Caco-2 (cell line): ENCODE measurements around the gene CSNK1A1. TPM values are rescaled to one million over a fixed set of nuclear protein-coding genes. Genes with fewer than 3 reads are reported as not detected.

ENCODE experiments used
- BruUV-seq: library from RNA; stranded (reverse); fragments of 400-500 nt; replicated peaks from 2 replicates; lab custom pipeline; 2021; lab: Mats Ljungman, UMichigan
- CTCF ChIA-PET: fragments of 300-600 bp; sonication (Branson Sonifier 250); formaldehyde crosslinking; loops from one replicate; lab custom pipeline; 2022; ENCODE audit warnings: antibody characterized with exemption; lab: Charles Lee
- POLR2A ChIA-PET: fragments of 300-600 bp; sonication (Branson Sonifier 250); formaldehyde crosslinking; loops from one replicate; lab custom pipeline; 2022; ENCODE audit warnings: antibody characterized with exemption; lab: Charles Lee
- DNase-seq, 2 experiments: peaks; one replicate each; pipeline versions ENCODE4 v3.0.0 to v3.0.0-alpha.2; 2020 to 2022
- H3K27me3 ChIP-seq: replicated peaks from 2 replicates; pipeline ENCODE4 v1.6.0; 2011; ENCODE audit warnings: low read length; ENCODE audit not compliant: control insufficient read depth, insufficient read depth
- H3K36me3 ChIP-seq: 2 replicates; pipeline ENCODE4 v1.5.1; 2011; ENCODE audit warnings: low read length; ENCODE audit not compliant: control insufficient read depth, insufficient read depth
- H3K4me1 ChIP-seq: fragments of 250-450 bp; sonication (Bioruptor Pico); 2 replicates; pipeline ENCODE4 v1.5.1; 2020; ENCODE audit warnings: mild to moderate bottlenecking
- H3K4me3 ChIP-seq: 2 replicates; pipeline ENCODE4 v1.5.1; 2011; ENCODE audit warnings: low read depth, mild to moderate bottlenecking, control low read depth, low read length
- H3K9me3 ChIP-seq: fragments of 250-450 bp; sonication (Bioruptor Pico); 2 replicates; pipeline ENCODE4 v1.5.1; 2020; ENCODE audit warnings: mild to moderate bottlenecking, moderate library complexity
- H3K27ac Mint-ChIP-seq: one replicate; pipeline ENCODE4 v1.8.0; 2022; ENCODE audit warnings: mixed read lengths; ENCODE audit not compliant: unreplicated experiment
- H3K27me3 Mint-ChIP-seq: one replicate; pipeline ENCODE4 v1.8.0; 2022; ENCODE audit warnings: mixed read lengths; ENCODE audit not compliant: insufficient read depth, unreplicated experiment
- H3K36me3 Mint-ChIP-seq: one replicate; pipeline ENCODE4 v1.8.0; 2022; ENCODE audit warnings: mild to moderate bottlenecking, mixed read lengths; ENCODE audit not compliant: insufficient read depth, unreplicated experiment
- H3K4me1 Mint-ChIP-seq: one replicate; pipeline ENCODE4 v1.8.0; 2022; ENCODE audit warnings: low read depth, mixed read lengths; ENCODE audit not compliant: unreplicated experiment
- H3K4me3 Mint-ChIP-seq: one replicate; pipeline ENCODE4 v1.8.0; 2022; ENCODE audit warnings: mild to moderate bottlenecking, moderate library complexity, mixed read lengths; ENCODE audit not compliant: unreplicated experiment
- H3K9me3 Mint-ChIP-seq: one replicate; pipeline ENCODE4 v1.8.0; 2022; ENCODE audit warnings: mixed read lengths; ENCODE audit not compliant: unreplicated experiment
- CTCF ChIP-seq, 2 experiments: fragments of 200-600 bp in 1 of 2; IDR thresholded peaks; 1 replicate in 1 of 2; 2 replicates in 1 of 2; pipeline versions ENCODE4 v1.5.1 to v1.8.0; 2011 to 2022; ENCODE audit warnings: antibody characterized with exemption in 1 of 2, control low read depth in 1 of 2, inconsistent platforms in 1 of 2, low read depth in 1 of 2, low read length in 1 of 2, mild to moderate bottlenecking in 1 of 2, moderate library complexity in 1 of 2; ENCODE audit not compliant: insufficient read depth in 1 of 2, severe bottlenecking in 1 of 2, unreplicated experiment in 1 of 2
- intact Hi-C: fragments of 100-400 bp; cut with micrococcal nuclease; formaldehyde crosslinking; loops from one replicate; pipeline ENCODE4 v1.10.0; 2022; ENCODE audit not compliant: unreplicated experiment
- total RNA-seq: library from RNA; stranded (reverse); gene quantifications from 2 replicates; pipeline ENCODE4 v1.2.3, GENCODE V29; 2022

Gene CSNK1A1
- total RNA-seq, 1 experiment from 2014 or later, result 264 TPM

- no peaks in the 10 kb centered on the region for H3K27me3 Mint-ChIP-seq
- H3K9me3 ChIP-seq, result no peaks in the 10 kb centered on the region
- H3K4me1 ChIP-seq, result no peaks in the 10 kb centered on the region
- ChIA-PET CTCF (no interaction called here), POLR2A (no interaction called here)
- H3K36me3 ChIP-seq, result no peaks in the 10 kb centered on the region
- peaks cover 7% of the 10 kb centered on the region for H3K4me1 Mint-ChIP-seq
- DNase-seq, result no peak
- H3K27me3 ChIP-seq, result no peaks in the 10 kb centered on the region
- TF ChIP-seq CTCF (IDR thresholded peaks at IDR 0.05; ENCODE audit: insufficient read depth in 1 of 2, low read depth in 1 of 2, low read length in 1 of 2, severe bottlenecking in 1 of 2, unreplicated experiment in 1 of 2), result no peak
- H3K36me3 Mint-ChIP-seq, result no peaks in the 10 kb centered on the region
- no peak overlapping the region for H3K27ac Mint-ChIP-seq
- no peaks in the 10 kb centered on the region for H3K9me3 Mint-ChIP-seq
- H3K4me3 ChIP-seq, result no peak overlapping the region
- no TSS peak for BruUV-seq
- no peak overlapping the region for H3K4me3 Mint-ChIP-seq
- intact Hi-C loops, result no loop called here
Measured at GRCh38 chr5:149594206-149594895, 43.1 kb upstream of the CSNK1A1 start.

GRCh38 chr5:149593370-149593769 is 42.1 kb upstream of the CSNK1A1 start:
- Mint-ChIP-seq H3K9me3 (no peaks in the 10 kb centered on the region), H3K4me1 (peaks cover 7% of the 10 kb centered on the region), H3K4me3 (no peak overlapping the region), H3K36me3 (no peaks in the 10 kb centered on the region), H3K27ac (no peak overlapping the region), H3K27me3 (no peaks in the 10 kb centered on the region)
- TF ChIP-seq CTCF (IDR thresholded peaks at IDR 0.05; ENCODE audit: insufficient read depth in 1 of 2, low read depth in 1 of 2, low read length in 1 of 2, severe bottlenecking in 1 of 2, unreplicated experiment in 1 of 2), result no peak
- no peak for DNase-seq
- H3K4me1 ChIP-seq, result no peaks in the 10 kb centered on the region
- ChIA-PET CTCF (no interaction called here), POLR2A (no interaction called here)
- BruUV-seq, result no TSS peak
- H3K27me3 ChIP-seq, result no peaks in the 10 kb centered on the region
- intact Hi-C loops, result no loop called here
- no peaks in the 10 kb centered on the region for H3K9me3 ChIP-seq
- no peak overlapping the region for H3K4me3 ChIP-seq
- no peaks in the 10 kb centered on the region for H3K36me3 ChIP-seq

GRCh38 chr5:149588936-149589335 is 37.7 kb upstream of the CSNK1A1 start:
- H3K27ac Mint-ChIP-seq, result no peak overlapping the region
- no peak for TF ChIP-seq CTCF (IDR thresholded peaks at IDR 0.05; ENCODE audit: insufficient read depth in 1 of 2, low read depth in 1 of 2, low read length in 1 of 2, severe bottlenecking in 1 of 2, unreplicated experiment in 1 of 2)
- Histone ChIP-seq H3K27me3 (no peaks in the 10 kb centered on the region), H3K36me3 (no peaks in the 10 kb centered on the region), H3K9me3 (no peaks in the 10 kb centered on the region), H3K4me3 (no peak overlapping the region), H3K4me1 (peaks cover 11% of the 10 kb centered on the region)
- H3K36me3 Mint-ChIP-seq, result no peaks in the 10 kb centered on the region
- POLR2A ChIA-PET, result no interaction called here
- H3K27me3 Mint-ChIP-seq, result no peaks in the 10 kb centered on the region
- no peaks in the 10 kb centered on the region for H3K9me3 Mint-ChIP-seq
- DNase-seq, result no peak
- no peak overlapping the region for H3K4me3 Mint-ChIP-seq
- no TSS peak for BruUV-seq
- peaks cover 10% of the 10 kb centered on the region for H3K4me1 Mint-ChIP-seq
- CTCF ChIA-PET, result interaction anchor here (2.0 kb wide), 1 partner anchor 30 kb away, joined by 5 read pairs; no protein-coding TSS in a partner anchor
- intact Hi-C loops, result no loop called here
